Measurements from ENCODE around the gene LRRC2.
A peak's percentile ranks its signal among the peaks of the same experiment; 100 is the strongest.
"Not testable (repeated sequence)": the region's sequence is repeated elsewhere in the genome, so short reads cannot be mapped to it uniquely, and the experiment has no call there.

The LRRC2 gene

GRCh38 chr3:46494491-46494890 lies 71.6 kb downstream of the LRRC2 start:
- FAIRE-seq: not testable (repeated sequence)

GRCh38 chr3:46492890-46493547 lies 73.1 kb downstream of the LRRC2 start:
- no peak for FAIRE-seq

- no peak for FAIRE-seq
These were observed 74.7 kb downstream of the LRRC2 start for GRCh38 chr3:46491089-46492070.

- FAIRE-seq: no peak
These were observed 75.6 kb downstream of the LRRC2 start for GRCh38 chr3:46490338-46491084.

GRCh38 chr3:46489875-46490274 lies 76.2 kb downstream of the LRRC2 start:
- no peak for FAIRE-seq

- no peak for FAIRE-seq
These were observed 76.7 kb downstream of the LRRC2 start for GRCh38 chr3:46489381-46489780.

GRCh38 chr3:46488735-46489361 lies 77.3 kb downstream of the LRRC2 start:
- peak; percentile 70 for FAIRE-seq

GRCh38 chr3:46485779-46486175 lies 80.3 kb downstream of the LRRC2 start:
- FAIRE-seq: no peak

- FAIRE-seq: no peak
These were observed 81.0 kb downstream of the LRRC2 start for GRCh38 chr3:46484911-46485778.

- FAIRE-seq: no peak
These were observed 81.7 kb downstream of the LRRC2 start for GRCh38 chr3:46484388-46484787.

- FAIRE-seq: no peak
These were observed 82.3 kb downstream of the LRRC2 start for GRCh38 chr3:46483825-46484224.

- no peak for FAIRE-seq
These were observed 83.3 kb downstream of the LRRC2 start for GRCh38 chr3:46482632-46483350.

GRCh38 chr3:46481636-46482035 lies 84.5 kb downstream of the LRRC2 start:
- FAIRE-seq: no peak

- FAIRE-seq: no peak
These were observed 85.5 kb downstream of the LRRC2 start for GRCh38 chr3:46480491-46481195.

GRCh38 chr3:46479696-46480095 lies 86.4 kb downstream of the LRRC2 start:
- FAIRE-seq: no peak

- no peak for FAIRE-seq
These were observed 87.1 kb downstream of the LRRC2 start for GRCh38 chr3:46479021-46479420.

- no peak for FAIRE-seq
These were observed 87.8 kb downstream of the LRRC2 start for GRCh38 chr3:46478341-46478740.

- no peak for FAIRE-seq
These were observed 88.3 kb downstream of the LRRC2 start for GRCh38 chr3:46477756-46478155.

- no peak for FAIRE-seq
These were observed 89.0 kb downstream of the LRRC2 start for GRCh38 chr3:46477145-46477544.

GRCh38 chr3:46472736-46473135 lies 93.4 kb downstream of the LRRC2 start:
- no peak for FAIRE-seq
